ENCODE measurements around the gene BIK.

Gene BIK

DNA sequence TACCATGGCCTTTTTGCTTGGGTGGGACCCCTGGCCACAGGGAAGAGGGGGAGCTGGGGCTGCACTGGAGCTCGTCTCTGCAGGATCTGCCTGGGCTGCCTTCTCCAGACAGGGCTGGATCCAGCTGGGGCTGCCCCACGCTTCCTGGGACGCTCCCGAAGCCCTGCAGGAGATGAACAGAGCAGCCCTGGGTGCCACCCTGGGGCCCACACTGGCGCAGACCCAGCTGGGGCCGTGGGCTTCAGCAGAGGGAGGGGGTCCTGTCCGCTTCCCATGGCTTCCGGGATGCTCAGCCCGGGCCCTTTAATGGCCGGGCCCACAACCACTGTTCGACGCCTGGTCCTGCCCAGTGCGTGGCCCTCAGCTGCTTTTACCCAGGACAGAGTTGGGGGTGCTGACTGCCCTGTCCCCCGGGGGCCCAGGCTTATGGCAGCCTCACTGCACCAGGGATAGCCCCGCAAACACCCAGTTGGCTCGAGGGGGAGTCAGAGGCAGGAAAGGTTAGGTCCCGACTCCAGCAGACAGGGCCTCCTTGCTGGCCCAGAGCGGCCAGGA, 52.8 kb downstream of the BIK start:
- DNase-seq, result no peak

DNA sequence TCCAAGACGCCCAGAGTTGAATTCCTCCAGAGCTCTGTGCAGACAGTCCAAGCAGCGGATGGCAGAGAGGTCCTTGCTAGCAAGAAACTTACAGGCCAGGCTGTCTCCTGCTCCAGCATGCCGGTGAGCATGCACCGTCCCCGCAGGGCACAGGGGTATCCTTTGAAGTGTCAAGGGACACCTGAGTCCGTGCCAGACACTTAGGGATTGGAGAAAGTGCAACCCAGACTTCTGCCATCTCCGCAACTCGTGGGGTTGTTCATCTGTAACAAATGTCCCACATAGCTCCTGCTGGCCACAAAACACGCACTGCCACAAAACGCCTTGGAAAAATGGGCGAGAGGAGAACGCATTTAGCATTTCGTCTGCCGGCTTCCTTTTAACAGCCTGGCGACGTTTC, 54.1 kb downstream of the BIK start:
- no peak for DNase-seq

DNA sequence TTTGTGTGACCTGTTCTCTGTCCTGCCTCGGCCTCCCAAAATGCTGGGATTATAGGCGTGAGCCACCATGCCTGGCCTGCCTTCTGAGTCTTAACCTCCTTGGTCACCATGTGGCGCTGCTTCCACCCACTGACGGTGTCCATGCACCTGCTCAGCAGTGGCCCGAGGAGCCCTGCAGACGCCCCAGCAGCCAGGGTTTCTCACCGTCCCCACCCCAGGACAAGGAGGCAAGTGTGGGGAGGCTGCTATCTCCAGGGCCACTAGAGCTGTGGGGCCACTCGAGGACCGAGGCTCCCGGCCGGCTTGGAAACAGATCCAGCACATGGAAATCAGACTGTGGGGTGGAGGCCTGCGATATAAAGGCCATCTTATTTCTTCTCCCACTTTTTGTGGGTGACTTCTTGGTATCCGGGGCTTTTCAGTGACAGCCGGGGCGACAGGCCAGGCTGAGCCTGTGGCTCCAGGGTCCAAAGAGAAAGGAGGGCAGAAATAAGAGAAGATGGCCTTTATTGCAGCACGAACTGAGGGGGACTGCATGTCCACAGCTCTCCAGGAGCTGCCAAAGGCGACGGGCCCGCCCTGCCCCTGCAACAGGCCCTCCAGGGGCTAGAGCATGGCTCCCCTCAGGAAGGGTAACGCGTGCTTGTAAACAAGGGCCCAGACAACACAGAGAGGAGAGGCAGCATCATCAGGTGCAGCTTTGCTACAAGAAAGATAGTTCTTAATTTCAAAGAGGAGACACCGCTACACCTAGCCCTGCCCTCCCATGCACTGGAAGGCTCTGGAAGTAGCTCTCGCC, 55.8 kb downstream of the BIK start:
- no peak for DNase-seq

DNA sequence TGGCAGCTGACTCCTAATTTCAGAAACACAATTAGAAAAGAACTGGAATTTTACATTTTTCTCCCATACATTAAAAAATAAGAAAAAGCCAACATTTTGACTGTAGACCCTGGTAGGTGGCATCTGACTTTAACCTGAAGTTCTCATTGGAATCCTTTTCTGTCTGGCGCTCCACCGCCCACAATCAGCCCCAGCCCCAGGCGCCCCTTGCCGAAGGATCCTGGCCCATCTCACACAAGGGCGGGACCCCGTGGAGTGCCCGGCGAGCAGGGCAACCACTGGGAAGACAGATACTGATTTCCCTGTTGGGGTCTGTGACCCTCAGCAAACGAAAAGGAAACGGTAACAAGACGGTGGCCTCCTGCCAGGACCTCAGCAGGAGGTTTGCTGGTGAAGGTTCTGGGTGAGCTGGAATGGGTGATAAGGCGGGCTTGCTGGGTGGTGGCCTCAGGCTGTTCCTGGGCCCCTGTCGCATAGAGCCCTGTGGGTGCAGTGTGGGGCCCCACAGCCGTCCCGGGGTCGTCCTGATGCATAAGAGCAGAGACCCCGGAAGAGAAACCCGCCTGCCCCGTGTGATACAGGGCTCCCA, 56.5 kb downstream of the BIK start:
- DNase-seq, result no peak

DNA sequence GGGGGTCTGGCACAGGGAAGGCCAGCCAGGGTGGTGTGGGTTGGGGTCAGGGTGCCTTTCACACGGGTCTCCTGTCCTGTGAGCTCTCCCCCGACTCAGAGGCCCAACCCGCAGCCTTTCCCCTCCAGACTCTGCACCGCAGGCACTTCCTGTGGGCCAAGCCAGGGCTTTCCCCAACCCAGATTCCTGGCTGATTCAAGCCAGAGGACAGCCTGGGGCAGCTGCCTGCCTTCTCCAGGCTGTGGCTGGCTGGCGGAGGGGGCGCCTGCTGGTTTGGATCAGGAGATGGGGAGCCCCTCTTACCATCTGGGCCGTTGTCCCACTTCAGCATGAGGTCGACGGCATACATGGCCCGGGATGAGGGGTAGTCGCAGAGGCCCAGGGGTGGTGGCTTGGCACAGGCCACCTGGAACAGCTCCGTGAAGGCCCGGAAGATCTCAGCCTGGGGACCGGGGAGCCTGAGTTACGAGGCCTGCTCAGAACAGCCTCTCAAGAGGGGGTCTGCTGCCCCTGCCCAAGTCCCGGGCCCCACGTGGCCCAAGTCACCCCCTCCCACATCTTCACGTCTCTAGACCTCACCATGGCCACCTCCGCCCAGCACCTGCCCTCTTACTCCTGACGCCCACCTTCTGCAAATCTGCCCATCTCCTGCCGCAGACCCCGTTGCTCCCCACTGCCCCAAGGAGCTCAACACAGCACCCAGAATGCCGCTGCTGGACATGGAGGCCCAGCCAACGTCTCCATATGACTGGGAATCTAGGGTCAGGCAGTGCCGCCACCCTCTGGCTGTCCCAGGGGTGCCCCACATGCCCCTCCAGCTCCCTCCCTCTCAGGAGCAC, 58.1 kb downstream of the BIK start:
- DNase-seq, result no peak

DNA sequence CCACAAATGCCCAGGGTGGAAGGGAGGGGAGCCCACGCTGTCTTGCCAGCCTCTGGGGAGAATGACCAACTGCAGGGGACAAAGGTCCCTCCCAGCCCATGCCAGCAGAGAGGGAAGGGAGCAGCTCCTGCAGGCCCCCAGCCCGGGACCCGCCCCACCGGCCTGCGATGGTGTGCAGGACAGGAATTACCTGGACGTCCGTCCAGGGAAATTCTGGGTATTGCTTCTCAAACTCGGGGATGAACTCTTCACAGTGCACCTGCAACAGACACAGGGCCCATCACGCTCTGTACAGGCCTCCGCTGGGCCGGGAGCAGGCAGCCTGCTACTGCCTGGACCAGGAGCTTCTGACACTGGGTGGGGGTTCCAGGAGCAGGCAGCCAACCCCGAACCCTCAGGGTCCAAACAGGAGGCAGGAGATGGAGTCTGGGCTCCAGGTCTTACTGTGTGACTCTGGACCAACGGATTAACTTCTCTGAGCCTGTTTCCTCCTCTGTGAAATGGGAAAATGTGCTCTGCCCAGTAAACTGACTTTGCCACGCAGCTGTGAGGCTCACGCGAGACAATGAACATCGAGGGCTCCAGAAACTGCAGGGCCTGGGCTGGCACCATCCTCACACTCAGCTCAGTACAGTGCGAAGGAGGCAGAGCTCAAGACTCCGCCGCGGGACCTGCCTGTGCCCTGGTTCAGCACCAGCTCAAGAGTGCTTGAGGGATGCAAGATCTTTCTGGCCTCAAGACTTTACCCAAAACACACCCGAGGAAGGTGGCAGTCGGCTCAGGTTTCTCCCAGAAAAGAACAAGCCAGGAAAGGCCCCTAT, 59.0 kb downstream of the BIK start:
- no peak for DNase-seq

DNA sequence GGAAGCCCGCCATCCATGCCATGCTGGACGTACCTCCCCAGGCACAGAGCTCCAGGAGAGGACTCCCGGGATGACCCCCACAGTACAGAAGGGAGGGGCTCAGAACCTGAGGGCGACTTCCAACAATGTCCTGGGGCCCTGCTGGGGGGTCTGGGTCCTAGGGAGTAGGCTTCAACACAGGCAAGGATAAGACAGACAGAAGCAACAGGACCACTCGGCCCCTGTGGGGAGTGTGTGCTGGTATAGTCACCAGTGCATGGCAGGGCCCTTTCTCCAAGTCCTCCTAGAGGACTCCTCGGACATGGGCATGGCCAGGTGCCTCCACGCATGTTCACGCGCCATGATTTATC, 59.6 kb downstream of the BIK start:
- no peak for DNase-seq

DNA sequence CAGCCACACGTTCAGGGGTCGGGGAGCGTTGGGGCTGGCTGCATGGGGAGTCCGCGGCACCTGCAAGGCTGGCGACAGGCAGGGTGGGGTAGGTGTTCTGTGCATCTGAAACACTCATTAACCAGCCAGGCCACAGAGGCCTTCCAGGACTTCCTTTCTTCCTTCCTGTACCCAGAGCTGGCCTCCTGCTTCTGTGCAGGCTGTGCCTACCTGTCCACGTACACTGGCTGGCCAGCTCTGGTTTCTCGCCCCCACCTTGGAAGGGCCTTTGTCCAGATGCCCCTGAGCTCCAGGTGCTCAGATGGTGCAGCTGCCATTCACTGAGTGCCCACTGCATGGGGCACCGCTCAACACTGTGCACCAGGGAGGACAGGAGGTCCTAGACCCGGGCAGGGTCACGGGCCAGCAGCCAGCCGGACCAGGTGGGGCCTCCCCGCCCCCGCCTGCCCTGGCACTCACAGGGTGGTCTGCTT, 60.5 kb downstream of the BIK start:
- no peak for DNase-seq

DNA sequence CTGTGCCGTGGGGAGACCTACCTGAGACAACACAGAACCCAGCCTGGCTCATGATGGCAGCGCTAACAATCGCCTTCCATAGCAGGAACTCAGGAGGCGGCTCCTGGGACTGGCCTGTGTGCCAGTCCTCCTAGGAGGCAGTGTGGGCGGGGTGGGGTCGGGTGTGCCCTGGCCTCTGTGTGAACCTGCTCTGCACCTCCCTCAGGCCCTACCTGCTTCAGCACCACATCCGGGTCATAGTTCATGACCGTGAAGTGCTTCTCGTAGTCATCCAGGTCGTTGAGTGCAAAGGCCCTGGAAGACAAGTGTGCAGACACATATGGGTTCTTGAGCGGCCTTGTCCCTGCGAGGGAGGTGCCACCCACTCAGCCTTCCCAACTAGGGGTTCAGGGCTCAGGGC, 61.1 kb downstream of the BIK start:
- DNase-seq, result no peak

DNA sequence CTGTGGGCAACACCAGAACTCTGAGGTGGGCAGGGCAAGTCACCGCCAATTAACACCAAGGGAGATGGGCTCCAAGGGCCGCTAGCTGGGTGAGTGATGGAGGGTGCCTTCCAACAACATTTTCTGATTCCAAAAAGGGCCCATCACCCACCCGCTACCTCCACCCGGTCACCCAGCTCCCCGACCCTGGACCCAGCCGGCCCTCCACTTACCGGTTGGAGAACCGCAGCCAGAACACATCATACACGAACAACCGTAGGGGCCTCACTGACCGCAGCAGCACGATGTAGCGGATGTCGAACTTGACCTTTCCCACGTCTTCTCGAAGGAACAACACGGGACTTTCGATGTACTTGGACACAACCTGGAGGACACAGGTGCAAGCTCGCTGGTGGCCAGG, 61.6 kb downstream of the BIK start:
- no peak for DNase-seq

DNA sequence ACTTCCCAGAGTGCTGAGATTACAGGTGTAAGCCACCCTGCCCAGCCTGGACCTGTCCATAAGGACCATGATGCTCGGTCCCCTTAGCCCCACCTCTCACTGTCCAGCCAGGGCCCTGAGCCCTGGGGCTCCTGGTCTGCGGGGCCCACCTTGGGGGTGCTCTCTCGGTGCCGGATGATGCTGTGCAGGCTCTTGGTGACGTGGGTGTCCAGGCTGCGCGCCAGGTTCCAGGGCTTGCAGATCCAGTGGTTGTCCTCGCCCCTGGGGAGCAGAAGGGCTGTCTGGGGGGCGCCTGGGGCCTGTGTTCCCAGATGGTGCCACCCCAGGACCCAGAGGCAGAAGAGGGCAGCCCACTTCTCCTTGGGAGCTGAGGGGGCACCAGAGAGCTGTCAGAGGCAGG, 63.0 kb downstream of the BIK start:
- DNase-seq, result no peak

DNA sequence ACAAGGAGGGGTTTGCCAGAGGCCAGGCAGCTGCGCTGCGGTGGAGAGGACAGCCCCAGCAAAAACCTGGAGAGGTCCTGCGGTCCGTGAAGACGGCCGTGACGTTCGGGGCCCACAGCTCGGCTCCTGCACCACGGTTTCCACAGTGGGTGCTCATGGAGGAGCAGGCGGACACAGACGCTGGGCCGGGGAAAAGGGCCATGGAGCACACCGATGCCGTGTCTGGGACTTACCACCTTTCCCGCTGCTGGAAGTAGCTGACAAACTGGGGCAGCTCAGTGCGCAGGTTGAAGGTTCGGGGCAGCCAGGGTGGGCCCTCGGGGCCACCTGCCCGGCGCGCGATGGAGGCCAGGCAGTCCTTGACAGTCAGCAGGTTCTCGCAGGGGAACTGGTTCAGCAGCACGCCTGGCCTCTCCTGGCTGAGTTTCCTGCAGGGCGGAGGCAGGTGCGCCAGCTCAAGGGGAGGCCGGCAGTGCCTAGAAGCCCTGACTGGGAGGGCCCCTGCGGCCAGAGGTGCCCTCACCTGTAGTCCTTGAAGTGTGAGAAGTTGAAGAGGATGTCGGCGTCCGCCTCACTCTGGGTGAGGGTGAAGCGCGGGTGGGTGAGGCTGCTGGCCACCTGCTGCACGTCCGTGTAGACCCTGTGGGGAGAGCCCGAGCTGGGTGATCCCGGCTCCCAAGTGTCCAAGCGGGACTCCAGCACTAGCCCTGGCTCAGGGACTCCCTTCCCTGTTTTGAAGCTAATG, 63.6 kb downstream of the BIK start:
- no peak for DNase-seq

DNA sequence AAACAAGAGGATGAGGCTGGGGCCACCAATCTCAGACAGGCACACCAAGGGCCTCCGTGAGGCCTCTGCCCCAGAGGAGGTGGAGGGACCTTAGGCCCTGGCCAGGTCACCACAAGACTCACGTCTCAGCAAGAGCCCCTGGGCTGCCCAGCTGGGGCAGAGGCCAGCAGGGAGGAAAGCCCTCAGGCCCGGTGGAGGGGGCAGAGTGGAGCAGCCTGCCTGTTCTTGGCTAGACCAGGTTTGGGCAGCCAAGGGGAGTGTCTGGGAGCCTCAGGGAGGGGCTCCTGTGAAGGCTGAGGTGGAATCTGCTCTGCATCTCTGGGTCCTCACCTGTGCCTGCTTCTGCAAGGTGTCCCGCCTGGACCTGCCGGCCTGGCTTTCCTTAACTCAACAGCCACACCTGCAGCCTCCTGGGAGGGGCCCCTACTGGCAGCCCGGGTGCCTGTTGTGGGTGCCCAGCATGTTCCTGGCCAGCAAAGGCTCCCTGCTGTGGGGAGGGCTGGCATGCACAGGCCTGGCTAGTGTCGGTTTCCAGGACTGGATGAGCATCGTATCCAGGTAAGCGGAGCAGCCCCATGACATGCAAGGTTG, 64.5 kb downstream of the BIK start:
- no peak for DNase-seq

DNA sequence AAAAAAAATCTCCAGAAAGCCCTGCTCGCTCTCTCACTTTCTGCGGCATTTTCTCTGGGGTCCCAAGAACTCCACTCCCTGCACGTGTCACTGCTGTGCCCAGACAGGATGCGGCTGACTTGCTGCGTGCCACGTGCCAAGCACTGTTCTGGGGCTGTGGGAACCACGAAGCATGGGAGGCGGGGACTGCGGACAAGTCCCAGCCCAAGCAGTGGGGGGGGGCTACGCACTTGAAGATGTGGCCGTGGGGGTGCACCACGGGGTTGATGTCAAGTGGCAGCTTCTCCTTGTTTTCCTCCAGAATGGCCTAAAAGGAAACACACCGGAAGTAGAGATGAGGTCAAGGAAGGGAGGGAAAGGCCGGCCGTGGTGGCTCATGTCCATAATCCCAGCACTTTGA, 65.5 kb downstream of the BIK start:
- no peak for DNase-seq

DNA sequence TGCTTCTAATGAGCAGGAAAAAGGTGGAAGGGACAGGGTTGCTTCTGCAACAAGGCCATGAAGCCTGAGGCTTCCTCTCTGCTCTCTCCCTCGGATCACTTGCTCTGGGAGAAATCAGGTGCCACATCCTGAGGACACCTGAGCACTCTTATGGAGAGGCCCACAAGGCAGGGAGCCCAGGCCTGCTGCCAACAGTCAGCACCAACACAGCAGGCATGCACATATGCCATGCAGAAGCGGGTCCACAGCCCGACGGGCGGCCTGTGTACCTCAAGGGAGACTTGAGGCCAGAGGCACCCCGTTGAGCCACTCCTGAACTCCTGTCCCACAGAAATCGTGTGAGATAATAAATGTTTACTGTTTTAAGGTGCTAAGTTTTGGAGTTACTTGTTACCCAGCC, 66.9 kb downstream of the BIK start:
- DNase-seq, result no peak
